GM19099 (cell line): ENCODE results near the gene ZDHHC11.
"Not testable (repeated sequence)": the region's sequence is repeated elsewhere in the genome, so short reads cannot be mapped to it uniquely, and the experiment has no call there.

ENCODE experiments used
- POLR2A ChIP-seq: IDR thresholded peaks from 3 replicates; pipeline ENCODE4 v1.6.1; 2011; ENCODE audit warnings: low read depth; ENCODE audit not compliant: insufficient read length; ENCODE audit errors: extremely low read depth

ZDHHC11 gene

GRCh38 chr5:854217-854616, 3.4 kb upstream of the ZDHHC11 start:
- TF ChIP-seq POLR2A = no peak

DNA sequence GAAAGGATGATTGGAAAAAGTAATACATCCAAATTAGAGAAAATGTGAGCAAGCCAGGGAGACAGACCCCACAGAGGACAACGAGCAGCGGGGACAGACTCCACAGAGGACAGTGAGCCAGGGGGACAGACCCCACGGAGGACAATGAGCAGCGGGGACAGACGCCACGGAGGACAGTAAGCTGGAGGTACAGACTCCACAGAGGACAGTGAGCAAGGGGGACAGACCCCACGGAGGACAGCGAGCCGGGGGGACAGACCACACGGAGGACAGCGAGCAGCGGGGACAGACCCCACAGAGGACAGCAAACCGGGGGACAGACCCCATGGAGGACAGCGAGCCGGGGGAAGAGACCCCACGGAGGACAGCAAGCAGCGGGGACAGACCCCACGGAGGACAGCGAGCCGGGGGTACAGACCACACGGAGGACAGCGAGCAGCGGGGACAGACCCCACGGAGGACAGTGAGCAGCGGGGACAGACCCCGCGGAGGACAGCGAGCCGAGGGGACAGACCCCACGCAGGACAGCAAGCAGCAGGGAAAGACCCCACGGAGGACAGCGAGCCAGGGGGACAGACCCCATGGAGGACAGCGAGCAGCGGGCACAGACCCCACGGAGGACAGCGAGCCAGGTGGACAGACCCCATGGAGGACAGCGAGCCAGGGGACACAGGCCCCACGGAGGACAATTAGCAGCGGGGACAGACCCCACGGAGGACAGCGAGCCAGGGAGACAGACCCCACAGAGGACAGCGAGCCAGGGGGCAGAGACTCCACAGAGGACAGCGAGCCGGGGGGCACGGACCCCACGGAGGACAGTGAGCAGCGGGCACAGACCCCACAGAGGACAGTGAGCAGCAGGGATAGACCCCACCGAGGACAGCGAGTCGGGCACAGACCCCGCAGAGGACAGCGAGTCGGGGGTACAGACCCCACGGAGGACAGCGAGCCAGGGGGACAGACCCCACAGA, 1.9 kb upstream of the ZDHHC11 start:
- no peak for TF ChIP-seq POLR2A

DNA sequence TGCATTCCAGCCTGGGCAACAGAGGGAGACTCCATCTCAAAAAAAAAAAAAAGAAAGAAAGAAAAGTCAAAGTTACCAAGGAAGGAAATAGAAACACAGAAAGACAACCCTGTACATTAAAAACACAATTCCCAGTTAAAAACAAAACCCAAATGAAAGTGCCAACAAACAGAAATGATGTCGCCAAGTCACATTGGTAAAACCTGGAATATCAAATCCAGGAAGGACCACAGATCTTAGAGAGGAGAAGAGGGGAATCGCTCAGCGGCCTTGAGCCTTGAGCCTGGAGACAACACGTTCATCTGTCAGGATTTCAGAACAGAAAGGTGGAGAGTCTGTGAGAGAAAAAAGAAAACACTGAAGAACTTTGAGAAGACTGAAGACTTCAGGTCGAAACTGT, 1.2 kb upstream of the ZDHHC11 start:
- TF ChIP-seq POLR2A = no peak

DNA sequence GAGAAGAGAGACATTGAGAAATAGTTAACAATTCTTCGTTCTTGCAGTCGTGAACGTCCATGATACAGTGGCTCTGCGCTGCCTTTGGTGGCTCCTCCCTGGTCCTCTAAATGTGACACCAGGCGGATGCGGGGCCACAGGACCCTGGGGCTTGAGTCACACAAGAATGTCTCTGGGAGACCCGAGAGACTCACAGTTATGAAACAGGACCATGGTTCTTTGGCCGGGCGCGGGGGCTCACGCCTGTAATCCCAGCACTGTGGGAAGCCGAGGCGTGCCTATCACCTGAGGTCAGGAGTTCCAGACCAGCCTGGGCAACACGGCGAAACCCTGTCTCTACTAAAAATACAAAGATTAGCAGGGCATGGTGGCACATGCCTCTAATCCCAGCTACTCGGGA, 767 bp upstream of the ZDHHC11 start:
- TF ChIP-seq POLR2A = no peak

DNA sequence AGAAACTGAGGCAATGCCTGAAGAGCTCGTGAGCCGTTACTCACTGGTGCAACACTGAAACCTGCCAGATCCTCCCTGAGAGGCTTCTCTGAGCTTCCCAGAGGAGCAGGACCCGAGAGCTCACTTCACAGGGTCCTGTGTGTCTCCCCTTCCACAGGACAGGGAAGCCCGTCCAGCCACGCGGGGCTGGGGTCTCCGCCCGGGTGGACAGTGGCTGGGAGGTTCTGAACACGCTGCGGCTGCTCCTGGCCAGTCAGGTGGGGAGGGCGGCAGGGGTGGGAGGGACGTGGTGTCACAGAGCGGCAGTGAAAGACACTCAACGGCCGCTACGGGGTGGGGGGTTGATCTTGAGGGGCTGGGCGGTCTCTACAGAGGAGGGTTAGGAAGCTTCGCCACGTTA, 290 bp upstream of the ZDHHC11 start:
- TF ChIP-seq POLR2A = no peak

DNA sequence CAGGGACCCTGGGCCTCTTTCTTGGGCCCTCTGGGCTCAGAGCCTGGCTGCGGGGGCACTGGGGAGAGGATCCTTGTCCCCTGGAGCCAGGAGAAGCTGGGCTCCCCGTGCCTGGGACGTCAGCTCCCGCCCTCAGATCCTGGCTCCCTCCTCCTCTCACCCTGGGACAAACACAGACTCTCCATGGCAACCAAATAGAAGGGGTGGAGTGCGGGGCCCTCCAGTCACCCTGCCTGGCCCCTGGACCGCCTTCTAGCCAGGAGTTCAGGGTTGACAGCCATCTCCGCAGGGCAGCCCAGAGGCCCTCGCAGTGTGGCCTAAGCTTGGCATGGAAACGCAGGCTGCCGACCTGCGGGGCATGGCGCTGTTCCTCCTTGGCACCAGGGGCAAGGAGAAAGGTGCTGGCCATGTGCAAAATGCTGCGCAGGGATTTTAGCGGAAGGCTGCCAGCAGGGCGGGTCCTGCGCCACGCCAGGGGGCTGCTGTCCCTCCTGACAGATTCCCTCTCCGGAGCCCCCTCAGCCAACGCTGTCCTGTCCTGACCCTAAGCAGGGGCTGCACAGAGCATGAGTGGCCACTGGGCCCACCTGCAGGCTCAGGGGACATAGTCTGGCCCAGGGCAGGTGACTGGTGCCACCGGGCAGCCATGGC, 1.0 kb downstream of the ZDHHC11 start:
- no peak for TF ChIP-seq POLR2A

- no peak for TF ChIP-seq POLR2A
Observed at GRCh38 chr5:848671-849111, 2.1 kb downstream of the ZDHHC11 start.

DNA sequence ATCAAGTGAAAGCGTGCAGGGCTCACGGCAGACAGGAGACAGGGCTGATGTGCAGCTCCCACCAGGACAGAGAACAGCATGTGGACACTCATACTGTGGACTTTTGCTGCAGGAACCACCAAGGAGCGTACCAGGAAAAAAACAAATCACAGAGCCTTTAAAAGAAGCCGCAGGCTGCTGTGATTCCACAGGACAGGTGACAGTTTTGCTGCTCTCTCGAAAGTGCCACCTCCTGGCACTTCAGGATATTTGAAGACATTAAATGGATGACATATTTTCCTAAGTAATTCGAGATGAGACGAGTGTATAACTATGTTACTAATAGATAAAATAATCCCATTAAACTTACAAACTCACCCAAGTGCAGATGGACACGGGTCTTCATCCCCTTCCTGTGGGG, 29.3 kb downstream of the ZDHHC11 start:
- no peak for TF ChIP-seq POLR2A

DNA sequence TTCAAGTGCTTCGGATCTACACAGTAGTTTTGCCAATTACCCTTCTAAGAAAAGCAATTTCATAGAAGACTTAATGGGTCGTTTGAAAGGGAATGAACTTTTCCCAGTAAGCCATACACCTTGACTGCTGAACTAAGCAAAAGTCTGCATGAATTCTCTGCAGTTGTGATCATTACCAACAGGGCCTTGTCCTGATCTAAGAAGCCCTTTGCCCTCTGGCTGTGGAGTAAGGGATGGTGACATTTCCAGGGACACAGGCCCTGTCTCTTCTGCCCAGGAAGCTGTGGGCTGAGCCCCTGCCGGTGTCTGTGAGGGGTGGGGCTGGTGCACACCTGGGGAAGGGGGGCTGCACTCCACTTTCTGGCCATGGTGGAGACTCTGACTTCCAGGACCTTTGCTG, 30.5 kb downstream of the ZDHHC11 start:
- TF ChIP-seq POLR2A = no peak

GRCh38 chr5:819078-819477, 31.7 kb downstream of the ZDHHC11 start:
- TF ChIP-seq POLR2A = no peak

DNA sequence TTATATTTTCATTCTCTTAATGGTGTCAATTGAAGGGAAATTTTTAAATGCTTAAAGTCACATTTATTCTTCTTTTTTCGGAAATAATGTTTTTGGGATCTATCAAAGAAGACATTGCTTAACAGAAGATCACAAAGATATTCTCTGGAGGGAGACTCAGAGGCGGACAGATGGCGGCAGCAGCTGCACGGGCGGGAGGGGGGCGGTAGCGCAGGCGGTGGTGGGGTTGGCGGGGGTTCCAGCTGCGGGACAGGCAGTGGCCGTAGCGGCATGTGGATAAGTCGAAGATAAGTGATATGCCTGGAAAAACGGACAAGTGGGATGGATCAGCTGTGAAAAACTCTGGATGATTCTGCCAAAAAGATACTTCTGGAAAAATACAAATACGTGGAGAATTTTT, 34.6 kb downstream of the ZDHHC11 start:
- TF ChIP-seq POLR2A = no peak

GRCh38 chr5:815449-815848, 35.3 kb downstream of the ZDHHC11 start:
- no peak for TF ChIP-seq POLR2A

GRCh38 chr5:801472-801871, 49.3 kb downstream of the ZDHHC11 start:
- TF ChIP-seq POLR2A = no peak

DNA sequence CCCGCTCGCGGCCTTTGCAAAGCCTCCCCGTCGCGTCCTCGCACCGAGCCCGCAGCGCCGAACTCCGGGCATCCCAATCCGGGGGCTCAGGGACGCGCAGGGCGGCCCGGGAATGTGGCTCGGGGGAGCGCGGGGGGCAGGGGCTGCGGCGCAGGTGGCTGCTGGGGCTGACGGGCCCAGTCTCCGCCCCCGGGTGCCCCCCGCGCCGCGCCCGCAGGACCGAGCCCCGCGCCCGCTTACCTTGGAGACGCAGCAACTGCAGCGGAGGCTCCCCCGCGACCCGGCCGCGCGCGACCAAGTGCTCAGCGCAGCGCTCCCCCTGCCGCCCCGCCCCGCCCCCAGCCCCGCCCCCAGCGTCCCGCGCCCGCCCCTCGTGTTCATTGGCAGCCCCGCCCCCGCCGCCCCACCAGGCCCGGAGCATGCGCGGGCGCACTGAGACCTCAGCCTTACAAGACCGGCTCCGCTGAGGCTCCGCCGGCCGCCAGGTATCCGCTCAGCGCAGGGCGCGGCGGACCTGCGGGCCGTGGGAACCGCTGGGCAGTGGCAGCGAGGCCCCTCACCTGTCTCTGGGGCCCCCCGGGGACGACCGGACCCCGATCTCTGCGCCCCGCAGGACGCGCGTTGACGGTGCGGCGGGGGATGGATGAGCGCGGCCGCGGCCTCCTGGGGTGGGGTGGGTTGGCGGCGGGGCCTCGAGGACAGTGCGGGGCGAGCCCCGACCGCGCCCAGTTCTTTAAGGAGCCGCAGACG, 66.2 kb downstream of the ZDHHC11 start, which contains the start of gene ZDHHC11B:
Gene ZDHHC11B (minus strand): TSS at position 302 of the 750 bp plus-strand sequence. CDS start 17,810 bp downstream, outside the sequence.
- TF ChIP-seq POLR2A = not testable (repeated sequence)

- TF ChIP-seq POLR2A = no peak
Observed at GRCh38 chr5:777756-778161, 73.0 kb downstream of the ZDHHC11 start.

DNA sequence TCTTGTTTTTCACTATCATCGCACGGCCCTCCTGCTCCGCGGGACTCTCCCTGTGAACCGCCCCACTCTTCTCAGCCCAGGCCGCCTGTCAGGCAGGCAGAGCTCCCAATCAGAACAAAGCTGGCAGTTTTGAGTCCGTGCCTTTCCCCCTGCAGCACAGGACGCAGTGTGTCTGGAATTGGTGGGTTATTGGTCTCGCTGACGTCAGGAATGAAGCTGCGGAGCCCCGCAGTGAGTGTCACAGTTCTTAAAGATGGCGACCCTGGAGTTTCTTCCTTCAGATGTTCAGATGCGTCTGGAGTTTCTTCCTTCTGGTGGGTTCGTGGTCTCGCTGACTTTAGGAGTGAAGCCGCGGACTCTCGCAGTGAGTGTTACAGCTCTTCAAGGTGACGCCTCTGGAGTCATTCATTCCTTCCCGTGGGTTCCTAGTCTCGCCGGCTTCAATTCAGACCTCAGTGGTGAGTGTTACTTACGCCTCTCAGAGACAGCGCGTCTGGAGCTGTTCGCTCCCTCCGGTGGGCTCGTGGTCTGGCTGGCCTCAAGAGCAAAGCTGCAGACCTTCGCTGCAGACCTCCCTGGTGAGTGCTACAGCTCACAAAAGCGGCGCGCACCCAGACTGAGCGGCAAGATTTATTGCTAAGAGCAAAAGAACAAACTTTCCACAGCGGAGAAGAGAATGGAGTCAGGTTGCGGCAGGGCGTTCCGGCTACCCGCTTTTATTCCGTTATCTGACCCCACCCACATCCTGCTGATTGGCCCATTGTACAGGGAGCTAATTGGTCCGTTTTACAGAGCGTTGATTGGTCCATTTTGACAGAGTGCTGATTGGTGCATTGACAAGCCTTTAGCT, 73.7 kb downstream of the ZDHHC11 start:
- no peak for TF ChIP-seq POLR2A
